ENCODE measurements around the gene LRRC7. TPM values are rescaled to one million over a fixed set of nuclear protein-coding genes. Genes with fewer than 3 reads are reported as not detected.

The LRRC7 gene
- total RNA-seq, 1 experiment from 2014 or later: not detected

DNA sequence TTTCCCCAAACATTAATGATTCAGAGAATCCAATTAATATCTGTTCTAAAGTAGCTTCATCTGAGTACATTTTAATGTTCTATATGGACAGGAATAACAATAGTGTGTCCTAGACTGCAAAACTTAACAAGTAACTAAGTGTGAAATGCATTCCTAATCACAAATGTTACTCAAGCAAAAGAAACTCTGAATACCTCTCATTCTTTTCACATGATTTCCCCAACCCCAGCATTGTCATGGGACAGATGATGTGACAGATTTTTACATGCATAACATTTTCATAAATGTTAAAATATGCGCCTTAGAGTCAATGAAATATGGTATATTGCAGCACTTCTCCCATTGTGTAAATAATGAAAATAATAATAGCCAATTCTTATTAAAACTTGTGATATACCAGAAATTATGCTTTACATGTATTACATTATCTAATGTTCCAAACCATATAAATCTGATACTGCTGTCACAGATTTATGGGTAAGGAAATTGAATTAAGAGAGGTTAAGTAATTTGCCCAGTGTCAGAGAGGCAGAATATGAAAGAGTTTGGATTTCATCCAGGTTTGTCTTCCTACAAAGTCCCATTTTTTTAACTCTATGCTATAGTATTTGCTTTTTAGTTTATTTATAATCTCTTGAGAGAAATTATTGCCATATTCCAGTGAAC, 269.4 kb downstream of the LRRC7 start:
- Histone ChIP-seq H3K9me3 (ENCODE audit: control insufficient read depth, insufficient read depth, low read depth, low read length) (no peaks in the 10 kb centered on the region), H3K36me3 (ENCODE audit: control insufficient read depth, insufficient read depth, low read length) (no peaks in the 10 kb centered on the region; the same call in 1 of the 2 replicates), H3K4me3 (ENCODE audit: low read depth in 2 of 2, low read length in 2 of 2) (no peak overlapping the region), H3K4me1 (ENCODE audit: control insufficient read depth, insufficient read depth, low read length) (no peaks in the 10 kb centered on the region), H3K27ac (ENCODE audit: low read length) (no peak overlapping the region), H3K27me3 (ENCODE audit: control insufficient read depth, insufficient read depth, low read length) (no peaks in the 10 kb centered on the region)
- in situ Hi-C loops (cut with HindIII; ENCODE audit: low pct_unique_long_range_greater_than_20kb, low sequenced_read_pairs): no loop called here
- no TSS peak for BruUV-seq (replicated peaks)
- intact Hi-C loops (cut with micrococcal nuclease; ENCODE audit: unreplicated experiment): no loop called here
- ATAC-seq: no peak
- DNase-seq (ENCODE audit: low read depth, low spot score): no peak
- POLR2A ChIA-PET: no interaction called here
- CTCF ChIA-PET: no interaction called here
- no peak for TF ChIP-seq TCF7L2 (IDR thresholded peaks at IDR 0.05; ENCODE audit: low read depth, low read length)
- no peak for TF ChIP-seq REST (IDR thresholded peaks at IDR 0.05; ENCODE audit: insufficient read depth in 1 of 2, low read depth in 2 of 2, low read length in 1 of 2)
- no peak for TF ChIP-seq SIN3A (IDR thresholded peaks at IDR 0.05; ENCODE audit: borderline replicate concordance, insufficient read depth, low read depth, low read length)

DNA sequence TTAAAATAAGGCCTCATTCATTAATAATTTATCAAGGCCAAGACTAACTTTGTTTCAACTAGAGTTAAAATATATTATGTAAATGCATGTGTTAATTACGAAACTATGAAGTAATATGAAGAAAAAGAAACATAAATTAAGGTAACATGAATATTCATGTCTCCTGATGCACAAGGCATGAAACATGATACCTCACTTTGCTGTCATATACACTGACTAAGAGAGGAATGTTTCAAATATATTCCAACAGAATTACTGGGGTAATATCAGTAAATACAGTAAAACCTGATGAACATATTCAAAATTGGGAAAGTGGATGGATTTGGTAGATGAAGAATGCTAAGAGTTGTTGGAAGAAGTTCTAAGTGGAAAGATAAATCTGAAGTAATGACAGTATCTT, 274.6 kb downstream of the LRRC7 start:
- CTCF ChIA-PET: no interaction called here
- in situ Hi-C loops (cut with HindIII; ENCODE audit: low pct_unique_long_range_greater_than_20kb, low sequenced_read_pairs) (no loop called here), intact Hi-C loops (cut with micrococcal nuclease; ENCODE audit: unreplicated experiment) (no loop called here)
- ATAC-seq (no peak), DNase-seq (ENCODE audit: low read depth, low spot score) (no peak)
- H3K4me3 ChIP-seq (ENCODE audit: low read depth in 2 of 2, low read length in 2 of 2): no peak overlapping the region
- no peak overlapping the region for H3K27ac ChIP-seq (ENCODE audit: low read length)
- TF ChIP-seq TCF7L2 (IDR thresholded peaks at IDR 0.05; ENCODE audit: low read depth, low read length) (no peak), REST (IDR thresholded peaks at IDR 0.05; ENCODE audit: insufficient read depth in 1 of 2, low read depth in 2 of 2, low read length in 1 of 2) (no peak), POLR2AphosphoS5 (IDR thresholded peaks at IDR 0.05; ENCODE audit: low read depth, low read length) (no peak), CTCF (IDR thresholded peaks at IDR 0.05) (no peak), SIN3A (IDR thresholded peaks at IDR 0.05; ENCODE audit: borderline replicate concordance, insufficient read depth, low read depth, low read length) (no peak)
- no peaks in the 10 kb centered on the region for H3K4me1 ChIP-seq (ENCODE audit: control insufficient read depth, insufficient read depth, low read length)
- H3K9me3 ChIP-seq (ENCODE audit: control insufficient read depth, insufficient read depth, low read depth, low read length): no peaks in the 10 kb centered on the region
- no TSS peak for BruUV-seq (replicated peaks)
- no peaks in the 10 kb centered on the region for H3K27me3 ChIP-seq (ENCODE audit: control insufficient read depth, insufficient read depth, low read length)
- no peaks in the 10 kb centered on the region; the same call in 1 of the 2 replicates for H3K36me3 ChIP-seq (ENCODE audit: control insufficient read depth, insufficient read depth, low read length)
- POLR2A ChIA-PET: no interaction called here

All from Panc1 (cell line).